ENCODE data around the gene USP6. TPM values are rescaled to one million over a fixed set of nuclear protein-coding genes. Genes with fewer than 3 reads are reported as not detected.
"Not testable (repeated sequence)": the region's sequence is repeated elsewhere in the genome, so short reads cannot be mapped to it uniquely, and the experiment has no call there.

USP6 gene
- total RNA-seq, 2 donors from 2014 or later: 0.13 TPM; not detected in 1

DNA sequence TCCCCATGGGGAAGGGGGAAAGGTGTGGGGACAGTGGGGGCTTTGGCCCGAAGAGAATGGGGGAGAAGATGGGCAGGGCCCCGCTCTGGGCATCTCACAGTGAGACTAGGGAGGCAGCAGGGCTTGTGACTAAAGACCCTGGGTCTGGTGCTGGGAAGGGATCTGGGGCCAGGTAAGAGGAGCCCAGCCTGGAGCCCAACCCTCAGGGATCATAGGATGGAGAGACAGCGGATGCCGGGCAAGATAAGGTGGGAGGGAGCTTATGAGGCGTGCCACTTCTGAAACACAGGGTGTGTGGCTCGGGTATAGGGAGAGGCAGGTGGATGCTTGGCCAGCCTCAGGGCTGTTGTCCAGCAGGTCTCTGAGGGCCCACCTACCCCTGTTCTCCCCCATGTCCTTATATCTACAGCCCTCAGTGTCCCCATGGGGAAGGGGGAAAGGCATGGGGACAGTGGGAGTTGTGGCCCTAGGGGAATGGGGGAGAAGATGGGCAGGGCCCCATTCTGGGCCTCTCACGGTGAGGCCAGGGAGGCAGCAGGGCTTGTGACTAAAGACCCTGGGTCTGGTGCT lies 15.4 kb downstream of the USP6 start:
- Histone ChIP-seq H3K36me3 (no peaks in the 10 kb centered on the region), H3K4me3 (no peak overlapping the region), H3K4me1 (no peaks in the 10 kb centered on the region), H3K27ac (no peak overlapping the region), H3K27me3 (no peaks in the 10 kb centered on the region), H3K9me3 (no peaks in the 10 kb centered on the region), H3K9ac (ENCODE audit: low read depth in 2 of 2, low read length in 2 of 2) (no peak overlapping the region)
- intact Hi-C loops (cut with DNase I): no loop called here
- TF ChIP-seq, protein P1, sequence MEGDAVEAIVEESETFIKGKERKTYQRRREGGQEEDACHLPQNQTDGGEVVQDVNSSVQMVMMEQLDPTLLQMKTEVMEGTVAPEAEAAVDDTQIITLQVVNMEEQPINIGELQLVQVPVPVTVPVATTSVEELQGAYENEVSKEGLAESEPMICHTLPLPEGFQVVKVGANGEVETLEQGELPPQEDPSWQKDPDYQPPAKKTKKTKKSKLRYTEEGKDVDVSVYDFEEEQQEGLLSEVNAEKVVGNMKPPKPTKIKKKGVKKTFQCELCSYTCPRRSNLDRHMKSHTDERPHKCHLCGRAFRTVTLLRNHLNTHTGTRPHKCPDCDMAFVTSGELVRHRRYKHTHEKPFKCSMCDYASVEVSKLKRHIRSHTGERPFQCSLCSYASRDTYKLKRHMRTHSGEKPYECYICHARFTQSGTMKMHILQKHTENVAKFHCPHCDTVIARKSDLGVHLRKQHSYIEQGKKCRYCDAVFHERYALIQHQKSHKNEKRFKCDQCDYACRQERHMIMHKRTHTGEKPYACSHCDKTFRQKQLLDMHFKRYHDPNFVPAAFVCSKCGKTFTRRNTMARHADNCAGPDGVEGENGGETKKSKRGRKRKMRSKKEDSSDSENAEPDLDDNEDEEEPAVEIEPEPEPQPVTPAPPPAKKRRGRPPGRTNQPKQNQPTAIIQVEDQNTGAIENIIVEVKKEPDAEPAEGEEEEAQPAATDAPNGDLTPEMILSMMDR (IDR thresholded peaks at IDR 0.05): no peak
- peak; percentile 12 for DNase-seq

DNA sequence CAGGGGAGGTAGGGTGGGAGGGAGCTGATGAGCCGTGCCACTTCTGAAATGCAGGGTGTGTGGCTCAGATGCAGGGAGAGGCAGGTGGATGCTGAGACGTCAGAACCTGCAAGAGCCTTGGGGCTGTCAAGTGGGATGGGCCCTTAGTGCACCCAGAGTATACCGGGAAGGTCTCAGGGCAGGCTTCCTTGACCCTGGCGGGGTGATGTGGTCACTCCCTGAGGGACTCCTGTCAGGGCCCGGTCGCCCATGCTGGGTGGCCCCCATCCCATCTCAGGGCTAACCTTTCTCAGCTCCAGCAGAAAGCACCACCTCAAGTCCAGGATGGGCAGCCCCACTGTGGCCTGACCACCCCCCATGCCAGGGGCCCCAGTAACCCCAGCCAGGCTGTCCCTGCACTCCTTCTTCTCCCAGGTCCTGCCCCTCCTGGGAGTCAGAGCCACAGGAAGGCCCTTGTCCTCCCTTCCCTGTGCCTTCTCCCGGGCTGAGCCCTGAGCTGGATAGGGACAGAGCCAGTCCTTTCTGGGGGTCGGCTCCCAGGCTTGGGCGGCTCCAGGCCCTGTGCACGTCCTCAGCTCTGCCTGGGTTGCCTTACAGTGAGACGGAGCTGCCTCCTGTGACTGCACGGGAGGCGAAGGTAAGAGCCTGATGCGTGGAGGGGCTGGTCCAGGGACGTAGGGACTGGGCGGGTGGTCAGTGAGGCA lies 16.1 kb downstream of the USP6 start:
- H3K9me3 ChIP-seq; H3K36me3 ChIP-seq; intact Hi-C loops (cut with DNase I); H3K27me3 ChIP-seq; H3K9ac ChIP-seq (ENCODE audit: low read depth in 2 of 2, low read length in 2 of 2); H3K4me3 ChIP-seq; H3K27ac ChIP-seq; H3K4me1 ChIP-seq: not testable (repeated sequence)
- peak; percentile 7 for DNase-seq

DNA sequence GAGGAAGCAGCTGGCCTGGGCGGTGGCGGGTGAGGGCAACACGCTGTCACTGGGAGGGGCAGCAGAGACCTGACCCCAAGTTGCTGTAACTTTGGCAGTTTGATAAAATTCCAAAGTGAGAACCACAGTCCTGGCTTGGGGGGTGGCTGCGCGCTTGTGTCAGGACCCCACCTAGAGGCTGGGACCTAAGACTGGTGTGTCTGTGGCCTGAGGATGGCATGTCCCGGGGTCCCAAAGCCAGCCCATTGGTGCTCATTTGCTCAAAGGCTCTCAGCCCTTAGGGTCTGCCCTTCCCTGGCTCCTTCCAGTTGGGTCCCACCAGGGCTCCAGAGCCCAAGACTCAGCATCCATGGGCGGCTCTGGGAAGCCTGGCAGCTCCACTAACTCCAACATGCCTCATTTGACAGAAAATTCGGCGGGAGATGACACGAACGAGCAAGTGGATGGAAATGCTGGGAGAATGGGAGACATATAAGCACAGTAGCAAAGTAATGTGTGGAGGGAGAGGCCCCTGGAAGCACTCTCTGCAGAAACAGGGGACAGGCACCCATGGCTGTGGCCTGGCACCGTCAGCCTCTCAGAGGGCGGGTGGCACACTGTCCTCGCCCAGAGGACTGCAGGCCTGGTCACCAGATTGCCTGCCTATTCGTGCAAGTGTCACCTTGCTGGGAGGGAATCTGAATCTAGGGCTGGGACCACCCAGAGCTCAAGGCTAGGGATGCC lies 16.8 kb downstream of the USP6 start:
- H3K27me3 ChIP-seq; H3K9me3 ChIP-seq; H3K4me3 ChIP-seq; H3K4me1 ChIP-seq; intact Hi-C loops (cut with DNase I); H3K9ac ChIP-seq (ENCODE audit: low read depth in 2 of 2, low read length in 2 of 2); H3K27ac ChIP-seq; H3K36me3 ChIP-seq: not testable (repeated sequence)
- DNase-seq: peak; percentile 15

- TF ChIP-seq, protein P1 (IDR thresholded peaks at IDR 0.05): no peak
- no peak overlapping the region for H3K9ac ChIP-seq (ENCODE audit: low read depth in 2 of 2, low read length in 2 of 2)
- H3K9me3 ChIP-seq: no peaks in the 10 kb centered on the region
- H3K36me3 ChIP-seq: no peaks in the 10 kb centered on the region
- H3K27ac ChIP-seq: no peak overlapping the region
- intact Hi-C loops (cut with DNase I): no loop called here
- peak; percentile 14 for DNase-seq
- H3K4me3 ChIP-seq: no peak overlapping the region
- no peaks in the 10 kb centered on the region for H3K27me3 ChIP-seq
- H3K4me1 ChIP-seq: no peaks in the 10 kb centered on the region
These were observed 17.5 kb downstream of the USP6 start for GRCh38 chr17:5133311-5133710.

DNA sequence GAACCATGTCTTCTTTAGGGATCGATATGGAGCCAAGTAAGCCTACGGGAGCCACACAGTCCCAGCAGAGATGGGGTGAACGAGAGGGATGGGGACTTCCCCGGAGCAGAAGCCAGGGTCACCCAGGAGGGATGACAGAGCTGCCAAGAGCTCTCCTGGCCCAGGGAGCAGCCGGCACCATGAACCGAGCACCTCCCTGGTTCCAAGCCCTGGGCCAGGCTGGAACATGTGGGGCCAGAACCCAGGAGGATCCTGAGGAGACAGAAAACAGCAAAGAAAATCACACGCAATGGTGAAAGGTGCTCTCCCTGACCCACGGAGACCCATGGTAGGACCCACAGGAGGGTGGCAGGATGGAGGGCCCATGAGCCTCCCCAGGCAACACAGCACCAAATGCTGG lies 18.1 kb downstream of the USP6 start:
- H3K9ac ChIP-seq (ENCODE audit: low read depth in 2 of 2, low read length in 2 of 2); H3K9me3 ChIP-seq; H3K4me1 ChIP-seq; H3K27me3 ChIP-seq; intact Hi-C loops (cut with DNase I); H3K27ac ChIP-seq; H3K36me3 ChIP-seq; H3K4me3 ChIP-seq: not testable (repeated sequence)
- peak; percentile 10 for DNase-seq

DNA sequence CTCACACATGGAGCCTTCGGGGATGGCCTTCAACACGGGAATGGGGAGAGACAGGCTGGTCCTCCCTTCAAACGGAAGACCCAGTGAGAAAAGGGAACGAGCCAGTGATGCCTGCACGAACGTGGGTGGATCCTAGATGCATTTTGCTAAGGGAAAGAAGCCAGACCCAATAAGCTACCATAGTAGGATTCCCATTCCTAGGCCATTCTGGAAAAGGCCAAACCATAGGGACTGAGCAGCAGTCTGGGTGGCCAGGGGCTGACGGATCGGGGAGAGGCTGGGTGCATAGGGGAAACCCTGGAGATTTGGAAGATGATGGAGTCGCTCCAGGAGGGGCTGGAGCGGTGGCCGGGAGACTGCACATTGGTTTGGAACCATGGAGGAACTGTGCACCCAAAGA lies 18.7 kb downstream of the USP6 start:
- H3K36me3 ChIP-seq; H3K27me3 ChIP-seq; intact Hi-C loops (cut with DNase I); DNase-seq; H3K27ac ChIP-seq; H3K4me3 ChIP-seq; H3K4me1 ChIP-seq; H3K9ac ChIP-seq (ENCODE audit: low read depth in 2 of 2, low read length in 2 of 2); H3K9me3 ChIP-seq: not testable (repeated sequence)

DNA sequence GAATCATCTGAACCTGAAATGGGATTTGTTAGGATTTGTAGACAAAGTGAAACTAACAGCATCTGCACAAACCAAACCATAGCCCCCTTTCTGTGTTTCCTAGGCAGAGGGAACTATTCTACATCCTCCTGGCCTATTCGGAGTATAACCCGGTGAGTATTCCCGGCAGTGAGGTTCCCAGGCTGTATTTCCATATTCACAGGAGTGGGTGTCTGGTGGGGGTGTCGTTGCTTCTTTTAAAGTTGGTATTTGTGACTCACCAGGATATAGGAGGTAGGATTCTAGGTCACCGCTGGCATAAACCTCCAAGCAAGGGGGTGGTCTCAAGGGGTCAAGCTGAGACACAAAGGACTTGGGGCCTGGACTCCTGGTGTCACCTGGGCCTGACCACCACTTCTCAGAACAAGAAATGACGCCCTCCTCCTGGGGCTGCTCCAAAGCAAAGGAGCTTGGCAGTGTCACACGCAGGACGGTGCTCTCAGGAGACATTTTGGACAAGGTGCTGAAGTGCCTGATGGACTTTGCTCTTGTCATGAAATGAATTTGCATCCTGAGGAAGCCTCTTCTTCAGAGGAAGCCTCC lies 19.4 kb downstream of the USP6 start:
- H3K9ac ChIP-seq (ENCODE audit: low read depth in 2 of 2, low read length in 2 of 2); H3K27me3 ChIP-seq; H3K9me3 ChIP-seq; H3K4me3 ChIP-seq; intact Hi-C loops (cut with DNase I); H3K27ac ChIP-seq; H3K36me3 ChIP-seq; DNase-seq; H3K4me1 ChIP-seq: not testable (repeated sequence)

Measured in colonic mucosa (tissue), 4 donors.